ENCODE results near the gene ZNF8.
"Not testable (repeated sequence)": the region's sequence is repeated elsewhere in the genome, so short reads cannot be mapped to it uniquely, and the experiment has no call there.

The ZNF8 gene

DNA sequence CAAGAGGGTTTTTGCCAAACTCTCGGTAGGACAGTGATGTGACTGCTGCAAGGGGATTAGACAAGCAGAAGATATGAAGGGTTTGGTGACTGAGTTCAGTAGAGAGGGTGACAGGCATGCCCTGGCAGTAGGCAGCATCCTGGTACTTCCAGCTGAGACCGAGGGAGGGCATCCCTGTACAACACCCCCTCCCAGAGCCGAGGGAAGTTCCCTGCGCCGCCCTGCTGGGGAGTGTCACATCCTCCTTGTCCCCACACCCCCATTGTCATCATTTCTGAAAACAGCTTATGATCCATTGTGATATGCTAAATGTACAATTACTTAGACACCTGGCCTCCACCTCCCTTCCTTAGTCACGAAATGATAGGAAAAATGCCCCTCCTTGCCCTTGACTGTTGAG lies 35.4 kb upstream of the ZNF8 start:
- TF ChIP-seq, protein P1, sequence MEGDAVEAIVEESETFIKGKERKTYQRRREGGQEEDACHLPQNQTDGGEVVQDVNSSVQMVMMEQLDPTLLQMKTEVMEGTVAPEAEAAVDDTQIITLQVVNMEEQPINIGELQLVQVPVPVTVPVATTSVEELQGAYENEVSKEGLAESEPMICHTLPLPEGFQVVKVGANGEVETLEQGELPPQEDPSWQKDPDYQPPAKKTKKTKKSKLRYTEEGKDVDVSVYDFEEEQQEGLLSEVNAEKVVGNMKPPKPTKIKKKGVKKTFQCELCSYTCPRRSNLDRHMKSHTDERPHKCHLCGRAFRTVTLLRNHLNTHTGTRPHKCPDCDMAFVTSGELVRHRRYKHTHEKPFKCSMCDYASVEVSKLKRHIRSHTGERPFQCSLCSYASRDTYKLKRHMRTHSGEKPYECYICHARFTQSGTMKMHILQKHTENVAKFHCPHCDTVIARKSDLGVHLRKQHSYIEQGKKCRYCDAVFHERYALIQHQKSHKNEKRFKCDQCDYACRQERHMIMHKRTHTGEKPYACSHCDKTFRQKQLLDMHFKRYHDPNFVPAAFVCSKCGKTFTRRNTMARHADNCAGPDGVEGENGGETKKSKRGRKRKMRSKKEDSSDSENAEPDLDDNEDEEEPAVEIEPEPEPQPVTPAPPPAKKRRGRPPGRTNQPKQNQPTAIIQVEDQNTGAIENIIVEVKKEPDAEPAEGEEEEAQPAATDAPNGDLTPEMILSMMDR (conservative IDR thresholded peaks at IDR 0.05; ENCODE audit: low read length) = no peak
- TF ChIP-seq EZH2phosphoT487 (IDR thresholded peaks at IDR 0.05; ENCODE audit: borderline replicate concordance) = no peak
- no peak overlapping the region for H3K9ac ChIP-seq (ENCODE audit: low read depth, low read length, poor library complexity, severe bottlenecking)
- peaks cover 2% of the 10 kb centered on the region for H4K20me1 ChIP-seq (ENCODE audit: insufficient read depth, low read length, poor library complexity, severe bottlenecking)
- H3K27me3 ChIP-seq (ENCODE audit: insufficient read depth, low read length, poor library complexity, severe bottlenecking) = no peaks in the 10 kb centered on the region
- no peaks in the 10 kb centered on the region for H3F3A ChIP-seq (ENCODE audit: low read depth)
- no peaks in the 10 kb centered on the region for H3K4me1 ChIP-seq (ENCODE audit: insufficient read depth, low read length, poor library complexity, severe bottlenecking)
- H3K36me3 ChIP-seq (ENCODE audit: insufficient read depth, low read length) = peaks cover 79% of the 10 kb centered on the region
- H3K9me3 ChIP-seq (ENCODE audit: insufficient read depth, low read depth, low read length) = no peaks in the 10 kb centered on the region; the same call in 1 of the 2 replicates
- H2AFZ ChIP-seq (ENCODE audit: low read length) = no peak overlapping the region
- H3K9me2 ChIP-seq (replicated peaks; ENCODE audit: low read depth, low read length) = no peaks in the 10 kb centered on the region
- no peak overlapping the region for H3K4me3 ChIP-seq (ENCODE audit: low read length, poor library complexity, severe bottlenecking)
- H3K4me2 ChIP-seq (ENCODE audit: low read depth, low read length, poor library complexity, severe bottlenecking) = no peak overlapping the region
- H3K79me2 ChIP-seq (ENCODE audit: insufficient read depth, low read length) = peaks cover 10% of the 10 kb centered on the region; the same call in 1 of the 2 replicates

GRCh38 chr19:58248886-58249285 lies 29.9 kb upstream of the ZNF8 start:
- H3K27me3 ChIP-seq (ENCODE audit: insufficient read depth, low read length, poor library complexity, severe bottlenecking) = no peaks in the 10 kb centered on the region
- H3K4me2 ChIP-seq (ENCODE audit: low read depth, low read length, poor library complexity, severe bottlenecking) = no peak overlapping the region
- H3K79me2 ChIP-seq (ENCODE audit: insufficient read depth, low read length) = no peaks in the 10 kb centered on the region
- peaks cover 96% of the 10 kb centered on the region for H3K36me3 ChIP-seq (ENCODE audit: insufficient read depth, low read length)
- no peaks in the 10 kb centered on the region for H3K4me1 ChIP-seq (ENCODE audit: insufficient read depth, low read length, poor library complexity, severe bottlenecking)
- no peak overlapping the region for H3K4me3 ChIP-seq (ENCODE audit: low read length, poor library complexity, severe bottlenecking)
- H3F3A ChIP-seq (ENCODE audit: low read depth) = no peaks in the 10 kb centered on the region
- no peaks in the 10 kb centered on the region for H4K20me1 ChIP-seq (ENCODE audit: insufficient read depth, low read length, poor library complexity, severe bottlenecking)
- no peak overlapping the region for H3K9ac ChIP-seq (ENCODE audit: low read depth, low read length, poor library complexity, severe bottlenecking)
- no peak for TF ChIP-seq EZH2phosphoT487 (IDR thresholded peaks at IDR 0.05; ENCODE audit: borderline replicate concordance)
- TF ChIP-seq, protein P1 (conservative IDR thresholded peaks at IDR 0.05; ENCODE audit: low read length) = no peak
- H2AFZ ChIP-seq (ENCODE audit: low read length) = no peak overlapping the region
- H3K9me3 ChIP-seq (ENCODE audit: insufficient read depth, low read depth, low read length) = peaks cover 37% of the 10 kb centered on the region; the same call in 1 of the 2 replicates
- no peaks in the 10 kb centered on the region for H3K9me2 ChIP-seq (replicated peaks; ENCODE audit: low read depth, low read length)

GRCh38 chr19:58252102-58252685 lies 26.6 kb upstream of the ZNF8 start:
- Histone ChIP-seq H3K4me2 (ENCODE audit: low read depth, low read length, poor library complexity, severe bottlenecking) (no peak overlapping the region), H2AFZ (ENCODE audit: low read length) (no peak overlapping the region), H3F3A (ENCODE audit: low read depth) (no peaks in the 10 kb centered on the region), H3K27me3 (ENCODE audit: insufficient read depth, low read length, poor library complexity, severe bottlenecking) (no peaks in the 10 kb centered on the region), H3K79me2 (ENCODE audit: insufficient read depth, low read length) (no peaks in the 10 kb centered on the region), H3K36me3 (ENCODE audit: insufficient read depth, low read length) (peaks cover 91% of the 10 kb centered on the region), H3K9me3 (ENCODE audit: insufficient read depth, low read depth, low read length) (peaks cover 60% of the 10 kb centered on the region; the same call in 1 of the 2 replicates), H3K9me2 (replicated peaks; ENCODE audit: low read depth, low read length) (no peaks in the 10 kb centered on the region), H3K4me3 (ENCODE audit: low read length, poor library complexity, severe bottlenecking) (no peak overlapping the region), H3K9ac (ENCODE audit: low read depth, low read length, poor library complexity, severe bottlenecking) (no peak overlapping the region), H3K4me1 (ENCODE audit: insufficient read depth, low read length, poor library complexity, severe bottlenecking) (no peaks in the 10 kb centered on the region), H4K20me1 (ENCODE audit: insufficient read depth, low read length, poor library complexity, severe bottlenecking) (no peaks in the 10 kb centered on the region)
- TF ChIP-seq, protein P1 (conservative IDR thresholded peaks at IDR 0.05; ENCODE audit: low read length) = no peak
- TF ChIP-seq EZH2phosphoT487 (IDR thresholded peaks at IDR 0.05; ENCODE audit: borderline replicate concordance) = no peak

- H3K4me1 ChIP-seq (ENCODE audit: insufficient read depth, low read length, poor library complexity, severe bottlenecking); H3K79me2 ChIP-seq (ENCODE audit: insufficient read depth, low read length); H3K4me2 ChIP-seq (ENCODE audit: low read depth, low read length, poor library complexity, severe bottlenecking); H4K20me1 ChIP-seq (ENCODE audit: insufficient read depth, low read length, poor library complexity, severe bottlenecking); H2AFZ ChIP-seq (ENCODE audit: low read length); H3F3A ChIP-seq (ENCODE audit: low read depth); H3K4me3 ChIP-seq (ENCODE audit: low read length, poor library complexity, severe bottlenecking); H3K9me2 ChIP-seq (replicated peaks; ENCODE audit: low read depth, low read length); H3K9ac ChIP-seq (ENCODE audit: low read depth, low read length, poor library complexity, severe bottlenecking); H3K27me3 ChIP-seq (ENCODE audit: insufficient read depth, low read length, poor library complexity, severe bottlenecking): not testable (repeated sequence)
- peaks cover 86% of the 10 kb centered on the region for H3K36me3 ChIP-seq (ENCODE audit: insufficient read depth, low read length)
- peaks cover 88% of the 10 kb centered on the region for H3K9me3 ChIP-seq (ENCODE audit: insufficient read depth, low read depth, low read length)
These were observed 20.5 kb upstream of the ZNF8 start for GRCh38 chr19:58258259-58258658.

All from Loucy (cell line).